A673 (cell line): ENCODE results near the gene DSC1. TPM values are rescaled to one million over a fixed set of nuclear protein-coding genes. Genes with fewer than 3 reads are reported as not detected.

Experiments
- BruUV-seq: library from RNA; stranded (reverse); fragments of 400-500 nt; replicated peaks from 2 replicates; lab custom pipeline; 2021; lab: Mats Ljungman, UMichigan
- CTCF ChIA-PET: fragments of 300-600 bp; sonication (Branson Sonifier 250); formaldehyde crosslinking; loops from one replicate; lab custom pipeline; 2022; ENCODE audit warnings: antibody characterized with exemption; lab: Charles Lee
- POLR2A ChIA-PET: fragments of 300-600 bp; sonication (Branson Sonifier 250); formaldehyde crosslinking; loops from one replicate; lab custom pipeline; 2022; ENCODE audit warnings: antibody characterized with exemption; ENCODE audit not compliant: low non-redundant PET; lab: Charles Lee
- DNase-seq: peaks from one replicate; pipeline ENCODE4 v3.0.0-alpha.2; 2015; ENCODE audit warnings: low spot score
- H3K27ac ChIP-seq: fragments of 200-600 bp; sonication (generic); 2 replicates; pipeline ENCODE4 v1.5.1; 2016; ENCODE audit warnings: mixed run types, low read depth, mild to moderate bottlenecking, mixed read lengths, antibody characterized with exemption, low read length; ENCODE audit not compliant: poor library complexity, severe bottlenecking
- H3K27me3 ChIP-seq: fragments of 200-600 bp; sonication (generic); replicated peaks from 2 replicates; pipeline ENCODE4 v1.6.1; 2017; ENCODE audit warnings: mixed run types, low read depth, mild to moderate bottlenecking, mixed read lengths, antibody characterized with exemption, low read length; ENCODE audit not compliant: insufficient read depth, poor library complexity
- H3K36me3 ChIP-seq: fragments of 200-600 bp; sonication (generic); 2 replicates; pipeline ENCODE4 v1.6.1; 2016; ENCODE audit warnings: mixed run types, mild to moderate bottlenecking, mixed read lengths, antibody characterized with exemption, low read length; ENCODE audit not compliant: insufficient read depth, poor library complexity, severe bottlenecking
- H3K4me1 ChIP-seq: fragments of 200-600 bp; sonication (generic); 2 replicates; pipeline ENCODE4 v1.6.1; 2017; ENCODE audit warnings: mixed run types, mild to moderate bottlenecking, mixed read lengths, antibody characterized with exemption, low read length; ENCODE audit not compliant: insufficient read depth, poor library complexity, severe bottlenecking
- H3K4me3 ChIP-seq: fragments of 200-600 bp; sonication (generic); 2 replicates; pipeline ENCODE4 v1.5.1; 2016; ENCODE audit warnings: low read depth, mixed run types, mild to moderate bottlenecking, mixed read lengths, low read length; ENCODE audit not compliant: poor library complexity, severe bottlenecking
- H3K9me3 ChIP-seq: fragments of 200-600 bp; sonication (generic); 2 replicates; pipeline ENCODE4 v1.6.1; 2016; ENCODE audit warnings: mixed run types, low read depth, mild to moderate bottlenecking, mixed read lengths, antibody characterized with exemption, low read length; ENCODE audit not compliant: poor library complexity, severe bottlenecking
- EZH2 ChIP-seq: fragments of 200-600 bp; sonication (generic); IDR thresholded peaks from 2 replicates; pipeline ENCODE4 v1.6.1; 2017; ENCODE audit warnings: borderline replicate concordance, low read depth, mild to moderate bottlenecking, mixed read lengths, antibody characterized with exemption, low read length; ENCODE audit not compliant: poor library complexity, severe bottlenecking
- intact Hi-C: fragments of 100-400 bp; cut with micrococcal nuclease; formaldehyde crosslinking; loops from one replicate; pipeline ENCODE4 v1.10.0; 2022; ENCODE audit not compliant: unreplicated experiment
- total RNA-seq: library from RNA; stranded (reverse); gene quantifications from 2 replicates; pipeline ENCODE4 v1.2.3, GENCODE V29; 2021
- TF ChIP-seq, protein P1 (sequence below): fragments of 300-800, 200-600 bp; sonication (generic); conservative IDR thresholded peaks from 2 replicates; pipeline ENCODE4 v1.5.1; 2017; ENCODE audit warnings: low read depth, mild to moderate bottlenecking, antibody characterized with exemption, low read length, moderate library complexity, mixed read lengths

DSC1 gene
- total RNA-seq, 1 experiment from 2014 or later, result not detected

DNA sequence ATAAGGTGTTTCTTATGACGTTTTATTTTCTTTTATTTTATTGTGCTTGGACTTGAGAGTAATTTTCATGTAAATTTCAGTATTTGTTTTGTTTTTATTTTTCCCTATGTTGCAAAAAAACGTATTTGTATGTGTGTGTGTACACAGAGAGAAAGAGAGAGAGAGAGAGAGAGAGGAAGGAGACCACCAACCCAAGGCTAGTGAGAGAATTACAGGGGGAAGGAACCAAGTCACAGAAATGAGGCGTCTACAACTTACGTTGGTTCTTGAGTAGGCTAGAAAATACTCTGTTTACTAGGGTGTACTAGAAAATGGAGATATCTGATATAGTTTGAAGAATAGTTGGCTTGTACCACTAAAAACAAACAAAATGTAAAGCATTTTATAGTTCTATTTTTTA, 7.7 kb upstream of the DSC1 start:
- no peaks in the 10 kb centered on the region for H3K4me1 ChIP-seq
- DNase-seq, result no peak
- ChIA-PET POLR2A (no interaction called here), CTCF (no interaction called here)
- intact Hi-C loops, result no loop called here
- H3K27me3 ChIP-seq, result no peaks in the 10 kb centered on the region
- H3K36me3 ChIP-seq, result no peaks in the 10 kb centered on the region
- H3K9me3 ChIP-seq, result no peaks in the 10 kb centered on the region
- TF ChIP-seq EZH2, result no peak
- TF ChIP-seq, protein P1, sequence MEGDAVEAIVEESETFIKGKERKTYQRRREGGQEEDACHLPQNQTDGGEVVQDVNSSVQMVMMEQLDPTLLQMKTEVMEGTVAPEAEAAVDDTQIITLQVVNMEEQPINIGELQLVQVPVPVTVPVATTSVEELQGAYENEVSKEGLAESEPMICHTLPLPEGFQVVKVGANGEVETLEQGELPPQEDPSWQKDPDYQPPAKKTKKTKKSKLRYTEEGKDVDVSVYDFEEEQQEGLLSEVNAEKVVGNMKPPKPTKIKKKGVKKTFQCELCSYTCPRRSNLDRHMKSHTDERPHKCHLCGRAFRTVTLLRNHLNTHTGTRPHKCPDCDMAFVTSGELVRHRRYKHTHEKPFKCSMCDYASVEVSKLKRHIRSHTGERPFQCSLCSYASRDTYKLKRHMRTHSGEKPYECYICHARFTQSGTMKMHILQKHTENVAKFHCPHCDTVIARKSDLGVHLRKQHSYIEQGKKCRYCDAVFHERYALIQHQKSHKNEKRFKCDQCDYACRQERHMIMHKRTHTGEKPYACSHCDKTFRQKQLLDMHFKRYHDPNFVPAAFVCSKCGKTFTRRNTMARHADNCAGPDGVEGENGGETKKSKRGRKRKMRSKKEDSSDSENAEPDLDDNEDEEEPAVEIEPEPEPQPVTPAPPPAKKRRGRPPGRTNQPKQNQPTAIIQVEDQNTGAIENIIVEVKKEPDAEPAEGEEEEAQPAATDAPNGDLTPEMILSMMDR, result no peak
- no peak overlapping the region for H3K4me3 ChIP-seq
- no peak overlapping the region for H3K27ac ChIP-seq
- BruUV-seq, result no TSS peak

DNA sequence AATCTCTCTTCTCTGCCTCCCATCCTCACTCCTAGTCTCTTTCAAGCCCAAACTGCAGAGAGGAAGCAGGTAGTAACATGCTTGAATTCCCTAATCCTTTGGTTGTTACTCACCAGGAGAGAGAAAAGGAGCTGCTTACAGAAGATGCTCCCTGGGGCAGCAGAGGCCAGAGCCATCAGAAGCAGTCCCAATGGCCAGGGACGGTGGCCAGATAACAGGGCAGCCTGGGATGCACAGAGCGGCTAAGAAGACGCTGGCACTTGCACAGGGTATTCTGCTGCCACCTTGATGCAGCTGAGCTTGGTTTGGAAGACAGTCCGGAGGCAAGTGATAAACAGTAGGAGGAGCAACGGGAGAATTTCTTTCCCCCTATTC, 250 bp downstream of the DSC1 start:
- no peak for DNase-seq
- CTCF ChIA-PET, result no interaction called here
- H3K4me1 ChIP-seq, result no peaks in the 10 kb centered on the region
- POLR2A ChIA-PET, result no interaction called here
- H3K9me3 ChIP-seq, result no peaks in the 10 kb centered on the region
- TF ChIP-seq, protein P1, result no peak
- TF ChIP-seq EZH2, result no peak
- peaks cover 4% of the 10 kb centered on the region for H3K27me3 ChIP-seq
- BruUV-seq, result no TSS peak
- no peak overlapping the region for H3K4me3 ChIP-seq
- H3K27ac ChIP-seq, result no peak overlapping the region
- H3K36me3 ChIP-seq, result no peaks in the 10 kb centered on the region
- intact Hi-C loops, result no loop called here

DNA sequence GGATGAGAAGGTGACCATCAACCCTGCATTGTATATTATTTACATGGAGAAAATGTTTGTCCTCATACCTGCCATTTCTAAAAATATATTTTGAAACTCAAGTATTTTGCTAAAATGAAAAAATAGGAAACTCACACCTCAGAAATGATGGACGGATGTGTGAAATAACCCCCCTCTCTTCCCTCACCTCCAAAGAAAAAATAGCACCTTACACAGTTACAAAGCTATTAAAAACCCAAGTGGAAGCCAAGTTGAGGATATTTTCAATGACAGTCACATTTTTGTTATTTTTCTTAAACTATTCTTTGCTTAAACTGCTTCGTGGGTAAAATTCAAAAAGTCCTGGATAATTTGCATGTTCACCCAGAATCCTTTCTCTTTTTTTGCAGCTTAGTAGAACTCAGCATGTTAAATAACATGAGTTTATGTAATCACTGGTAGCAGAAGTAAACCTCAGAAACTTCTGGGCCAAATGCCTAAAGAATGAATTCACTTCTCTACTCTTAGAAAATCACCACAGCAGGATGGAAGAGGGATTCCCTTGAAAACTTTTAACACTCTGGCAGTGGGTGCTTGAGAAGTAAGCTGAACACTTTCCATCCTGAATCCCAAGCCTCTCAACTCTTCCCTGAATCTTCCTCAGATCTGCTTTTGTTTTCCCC, 768 bp downstream of the DSC1 start:
- POLR2A ChIA-PET, result no interaction called here
- Histone ChIP-seq H3K9me3 (no peaks in the 10 kb centered on the region), H3K27me3 (peaks cover 7% of the 10 kb centered on the region), H3K27ac (no peak overlapping the region), H3K4me3 (no peak overlapping the region), H3K4me1 (no peaks in the 10 kb centered on the region), H3K36me3 (no peaks in the 10 kb centered on the region)
- CTCF ChIA-PET, result no interaction called here
- DNase-seq, result no peak
- BruUV-seq, result no TSS peak
- TF ChIP-seq, protein P1, result no peak
- no peak for TF ChIP-seq EZH2
- intact Hi-C loops, result no loop called here
